ENCODE data around the gene GABBR2.

- TF ChIP-seq, protein P1, sequence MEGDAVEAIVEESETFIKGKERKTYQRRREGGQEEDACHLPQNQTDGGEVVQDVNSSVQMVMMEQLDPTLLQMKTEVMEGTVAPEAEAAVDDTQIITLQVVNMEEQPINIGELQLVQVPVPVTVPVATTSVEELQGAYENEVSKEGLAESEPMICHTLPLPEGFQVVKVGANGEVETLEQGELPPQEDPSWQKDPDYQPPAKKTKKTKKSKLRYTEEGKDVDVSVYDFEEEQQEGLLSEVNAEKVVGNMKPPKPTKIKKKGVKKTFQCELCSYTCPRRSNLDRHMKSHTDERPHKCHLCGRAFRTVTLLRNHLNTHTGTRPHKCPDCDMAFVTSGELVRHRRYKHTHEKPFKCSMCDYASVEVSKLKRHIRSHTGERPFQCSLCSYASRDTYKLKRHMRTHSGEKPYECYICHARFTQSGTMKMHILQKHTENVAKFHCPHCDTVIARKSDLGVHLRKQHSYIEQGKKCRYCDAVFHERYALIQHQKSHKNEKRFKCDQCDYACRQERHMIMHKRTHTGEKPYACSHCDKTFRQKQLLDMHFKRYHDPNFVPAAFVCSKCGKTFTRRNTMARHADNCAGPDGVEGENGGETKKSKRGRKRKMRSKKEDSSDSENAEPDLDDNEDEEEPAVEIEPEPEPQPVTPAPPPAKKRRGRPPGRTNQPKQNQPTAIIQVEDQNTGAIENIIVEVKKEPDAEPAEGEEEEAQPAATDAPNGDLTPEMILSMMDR (IDR thresholded peaks at IDR 0.05) = no peak
- no peak for TF ChIP-seq POLR2A (IDR thresholded peaks at IDR 0.05)
These were observed 93.1 kb downstream of the GABBR2 start for GRCh38 chr9:98615633-98616032.

Measured in right lobe of liver (tissue), 4 donors.